HepG2 (cell line): ENCODE results near the gene PRDM8. TPM values are rescaled to one million over a fixed set of nuclear protein-coding genes. Genes with fewer than 3 reads are reported as not detected.

ENCODE experiments used
- ATAC-seq: fragments of 200-7000 bp; cut with Tn5 transposase; 3 replicates; pipeline ENCODE4 v1.9.1; 2020; ENCODE audit warnings: mild to moderate bottlenecking, moderate library complexity
- BruUV-seq: library from RNA; stranded (reverse); fragments of 400-500 nt; replicated peaks from 2 replicates; lab custom pipeline; 2021; lab: Mats Ljungman, UMichigan
- CTCF ChIA-PET: fragments of 300-600 bp; formaldehyde crosslinking; extraction: SDS; loops from one replicate; lab custom pipeline; 2021; ENCODE audit warnings: low total read pairs, inconsistent platforms, low intra/inter-chr PET ratio; lab: Yijun Ruan, JAX
- POLR2A ChIA-PET: fragments of 350-600 bp; sonication (Branson Sonifier 250); formaldehyde crosslinking; loops from one replicate; lab custom pipeline; 2020; ENCODE audit warnings: antibody characterized with exemption, inconsistent platforms; lab: Yijun Ruan, JAX
- DNase-seq: peaks from one replicate; pipeline ENCODE4 v3.0.0-alpha.2; 2015; ENCODE audit warnings: low spot score
- FAIRE-seq: peaks from 3 replicates; lab custom pipeline; 2011; peaks lifted over from hg19 to GRCh38; lab: Jason Lieb, UNC
- H2AFZ ChIP-seq: one replicate; pipeline ENCODE4 v1.6.1; 2011; ENCODE audit warnings: low read length, inconsistent platforms
- H3K27ac ChIP-seq: fragments of 300-600 bp; 3 replicates; pipeline ENCODE4 v1.8.0; 2011; ENCODE audit warnings: mixed run types, mild to moderate bottlenecking, mixed read lengths, low read length, inconsistent platforms; ENCODE audit not compliant: insufficient read depth; ENCODE audit errors: extremely low read length
- H3K27me3 ChIP-seq, 2 experiments: fragments of 200-600 bp in 1 of 2; 2 replicates in 1 of 2; 3 replicates in 1 of 2; pipeline versions ENCODE4 v1.6.0 to v1.8.0; 2011; ENCODE audit warnings: low read length in 2 of 2, mild to moderate bottlenecking in 2 of 2, moderate library complexity in 2 of 2, inconsistent platforms in 1 of 2; ENCODE audit not compliant: insufficient read depth in 2 of 2, control insufficient read depth in 1 of 2
- H3K36me3 ChIP-seq, 2 experiments: fragments of 200-600 bp in 1 of 2; replicated peaks in 1 of 2; 2 replicates in 1 of 2; 3 replicates in 1 of 2; pipeline versions ENCODE4 v1.5.1 to v1.8.0; 2011; ENCODE audit warnings: low read length in 2 of 2, inconsistent platforms in 1 of 2; ENCODE audit not compliant: insufficient read depth in 2 of 2, control insufficient read depth in 1 of 2
- H3K4me1 ChIP-seq: 2 replicates; pipeline ENCODE4 v1.5.1; 2012; ENCODE audit warnings: low read length, inconsistent platforms; ENCODE audit not compliant: insufficient read depth
- H3K4me2 ChIP-seq: 2 replicates; pipeline ENCODE4 v1.6.0; 2011; ENCODE audit warnings: low read depth, low read length, inconsistent platforms
- H3K4me3 ChIP-seq, 3 experiments: fragments of 200-600 bp in 1 of 3; sonication (generic), shearing (Covaris generic) in 1 of 3; replicated peaks in 1 of 3; 2 replicates each; pipeline ENCODE4 v1.5.1; 2011 to 2016; ENCODE audit warnings: low read length in 3 of 3, inconsistent platforms in 2 of 3, low read depth in 2 of 3, mild to moderate bottlenecking in 2 of 3, control low read depth in 1 of 3, mixed read lengths in 1 of 3; ENCODE audit not compliant: insufficient read depth in 1 of 3
- H3K79me2 ChIP-seq: one replicate; pipeline ENCODE4 v1.6.1; 2011; ENCODE audit warnings: low read length, inconsistent platforms; ENCODE audit not compliant: insufficient read depth
- H3K9ac ChIP-seq: 2 replicates; pipeline ENCODE4 v1.6.0; 2011; ENCODE audit warnings: mild to moderate bottlenecking, low read depth, low read length, inconsistent platforms; ENCODE audit not compliant: insufficient read depth
- H3K9me3 ChIP-seq: 2 replicates; pipeline ENCODE4 v1.5.1; 2012; ENCODE audit warnings: mild to moderate bottlenecking, low read length
- H4K20me1 ChIP-seq: 2 replicates; pipeline ENCODE4 v1.6.0; 2011; ENCODE audit warnings: inconsistent platforms, mild to moderate bottlenecking, low read length, moderate library complexity; ENCODE audit not compliant: insufficient read depth
- CBX2 ChIP-seq, 2 experiments: fragments of 200-600 bp in 1 of 2; sonication (generic); formaldehyde crosslinking in 1 of 2; IDR thresholded peaks; 2 replicates each; pipeline versions ENCODE4 v1.7.0 to v1.8.1; 2018 to 2022; ENCODE audit warnings: low read depth in 2 of 2, low read length in 1 of 2, mild to moderate bottlenecking in 1 of 2, missing genetic modification reagents in 1 of 2
- CENPX ChIP-seq: sonication (generic); formaldehyde crosslinking; IDR thresholded peaks from 2 replicates; pipeline ENCODE4 v1.9.0; 2021; ENCODE audit warnings: mild to moderate bottlenecking, missing genetic modification reagents, moderate library complexity
- EED ChIP-seq: sonication (generic); formaldehyde crosslinking; IDR thresholded peaks from 2 replicates; pipeline ENCODE4 v1.5.0; 2020; ENCODE audit warnings: mild to moderate bottlenecking, missing genetic modification reagents
- RNF2 ChIP-seq: fragments of 450-650 bp; conservative IDR thresholded peaks from 2 replicates; pipeline ENCODE4 v1.6.1; 2016; ENCODE audit warnings: low read depth
- ZFP1 ChIP-seq: IDR thresholded peaks from 2 replicates; pipeline ENCODE4 v1.6.1; 2016
- ZNF180 ChIP-seq: sonication (generic); formaldehyde crosslinking; IDR thresholded peaks from 2 replicates; pipeline ENCODE4 v1.4.0; 2020; ENCODE audit warnings: low read depth, missing genetic modification reagents, borderline replicate concordance
- ZNF205 ChIP-seq: IDR thresholded peaks from 2 replicates; pipeline ENCODE4 v1.6.1; 2018; ENCODE audit warnings: missing biosample characterization, missing genetic modification reagents
- ZNF256 ChIP-seq: sonication (generic); formaldehyde crosslinking; conservative IDR thresholded peaks from 2 replicates; pipeline ENCODE4 v1.4.0; 2020; ENCODE audit warnings: missing genetic modification reagents
- ZNF263 ChIP-seq: sonication (generic); formaldehyde crosslinking; IDR thresholded peaks from 2 replicates; pipeline ENCODE4 v1.4.0; 2020; ENCODE audit warnings: missing genetic modification reagents
- ZNF598 ChIP-seq: sonication (generic); formaldehyde crosslinking; IDR thresholded peaks from 2 replicates; pipeline ENCODE4 v1.5.1; 2020; ENCODE audit warnings: mild to moderate bottlenecking, missing genetic modification reagents, borderline replicate concordance
- ZNF878 ChIP-seq: sonication (generic); formaldehyde crosslinking; IDR thresholded peaks from 2 replicates; pipeline ENCODE4 v1.8.1; 2023; ENCODE audit warnings: mild to moderate bottlenecking, missing genetic modification reagents, moderate library complexity
- WGBS: methylation state at CpG from one replicate; pipeline ENCODE4 v1.1.6; 2017; ENCODE audit warnings: low lambda C conversion rate; 5-methylcytosine and 5-hydroxymethylcytosine counted together
- in situ Hi-C: cut with HindIII; loops from 2 replicates; pipeline ENCODE4 v1.10.0; 2017; ENCODE audit warnings: low pct_unique_long_range_greater_than_20kb; ENCODE audit not compliant: extremely low pct_ligation_motif_present
- intact Hi-C: fragments of 100-400 bp; cut with micrococcal nuclease; formaldehyde crosslinking; loops from one replicate; pipeline ENCODE4 v1.10.0; 2022; ENCODE audit not compliant: unreplicated experiment
- polyA plus RNA-seq, 8 experiments: library from polyadenylated mRNA; depleted of rRNA in 3 of 8; stranded (reverse) in 7 of 8; unstranded in 1 of 8; fragments of >200 nt; fragmentation: Illumina TruSeq in 4 of 8; extraction: Trizol in 4 of 8; gene quantifications; 2 replicates each; pipeline versions ENCODE4 v1.2.1 to v1.2.3, GENCODE V29; 2011 to 2016; ENCODE audit warnings: low read depth in 4 of 8, missing spikeins in 1 of 8, mixed read lengths in 1 of 8; ENCODE audit not compliant: insufficient read depth in 1 of 8
- total RNA-seq, 5 experiments: library from RNA; depleted of rRNA; stranded (reverse); fragments of >200 nt; fragmentation: Illumina TruSeq; extraction: Trizol; gene quantifications; 2 replicates each; pipeline ENCODE4 v1.2.3, GENCODE V29; 2016; ENCODE audit warnings: low read depth in 1 of 5
- TF ChIP-seq, protein P1 (sequence below): sonication (generic); formaldehyde crosslinking; IDR thresholded peaks from 2 replicates; pipeline ENCODE4 v1.5.0; 2020; ENCODE audit warnings: missing genetic modification reagents
- TF ChIP-seq, protein P2 (sequence below): sonication (generic); formaldehyde crosslinking; IDR thresholded peaks from 2 replicates; pipeline ENCODE4 v1.5.1; 2020; ENCODE audit warnings: mild to moderate bottlenecking, missing genetic modification reagents, moderate library complexity

Gene PRDM8
- total and polyA plus RNA-seq, 2 of the 13 experiments (the other 11 are each of a cell fraction or from before 2014, with no cell fraction given): 0.09 TPM; not detected in 1

DNA sequence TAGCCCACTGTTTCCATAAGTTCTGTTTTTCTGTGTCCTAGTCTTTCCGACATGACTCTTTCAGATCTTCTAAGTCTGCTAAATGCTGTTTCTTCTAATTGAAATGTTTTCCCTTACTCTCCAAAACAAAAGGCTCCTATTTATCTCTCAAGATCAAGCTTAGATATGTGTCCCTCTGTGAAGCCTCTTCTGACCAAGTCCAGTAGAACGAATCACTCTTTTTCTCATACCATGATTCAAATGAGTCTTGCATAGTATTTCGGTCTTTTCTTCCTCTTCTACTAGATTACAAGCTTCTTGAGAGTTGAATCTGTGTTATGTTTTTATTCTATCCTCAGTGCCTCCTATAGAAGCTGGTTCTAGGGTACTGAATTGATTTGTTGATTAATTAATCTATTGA lies 45.3 kb upstream of the PRDM8 start:
- Histone ChIP-seq H3K27me3 (no peaks in the 10 kb centered on the region; a peak in 1 of 5 replicates), H3K27ac (no peak overlapping the region), H4K20me1 (no peaks in the 10 kb centered on the region), H3K4me1 (no peaks in the 10 kb centered on the region), H2AFZ (no peak overlapping the region), H3K4me2 (no peak overlapping the region), H3K9me3 (no peaks in the 10 kb centered on the region), H3K36me3 (no peaks in the 10 kb centered on the region), H3K4me3 (no peak overlapping the region), H3K9ac (no peak overlapping the region), H3K79me2 (no peaks in the 10 kb centered on the region)
- intact Hi-C loops (no loop called here), in situ Hi-C loops (no loop called here)
- DNase-seq (no peak), FAIRE-seq (no peak), ATAC-seq (no peak)
- WGBS: 20% methylated on average over 3 of the region's 3 CpGs
- CTCF ChIA-PET: no interaction called here
- BruUV-seq: no TSS peak
- POLR2A ChIA-PET: no interaction called here
- TF ChIP-seq EED (CRISPR knock-in tag) (no peak), ZNF180 (CRISPR knock-in tag) (no peak), ZNF878 (CRISPR knock-in tag) (no peak), ZFP1 (CRISPR knock-in tag) (no peak), ZNF263 (CRISPR knock-in tag) (no peak), ZNF256 (CRISPR knock-in tag) (no peak), ZNF205 (CRISPR knock-in tag) (no peak), CENPX (no peak), ZNF598 (CRISPR knock-in tag) (no peak), CBX2 (IDR thresholded peaks at IDR 0.05; ENCODE audit: low read depth, low read length) (no peak), CBX2 (CRISPR knock-in tag; IDR thresholded peaks at IDR 0.05; ENCODE audit: low read depth) (no peak), RNF2 (no peak)
- TF ChIP-seq, protein P1, sequence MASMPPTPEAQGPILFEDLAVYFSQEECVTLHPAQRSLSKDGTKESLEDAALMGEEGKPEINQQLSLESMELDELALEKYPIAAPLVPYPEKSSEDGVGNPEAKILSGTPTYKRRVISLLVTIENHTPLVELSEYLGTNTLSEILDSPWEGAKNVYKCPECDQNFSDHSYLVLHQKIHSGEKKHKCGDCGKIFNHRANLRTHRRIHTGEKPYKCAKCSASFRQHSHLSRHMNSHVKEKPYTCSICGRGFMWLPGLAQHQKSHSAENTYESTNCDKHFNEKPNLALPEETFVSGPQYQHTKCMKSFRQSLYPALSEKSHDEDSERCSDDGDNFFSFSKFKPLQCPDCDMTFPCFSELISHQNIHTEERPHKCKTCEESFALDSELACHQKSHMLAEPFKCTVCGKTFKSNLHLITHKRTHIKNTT (CRISPR knock-in tag): no peak
- TF ChIP-seq, protein P2, sequence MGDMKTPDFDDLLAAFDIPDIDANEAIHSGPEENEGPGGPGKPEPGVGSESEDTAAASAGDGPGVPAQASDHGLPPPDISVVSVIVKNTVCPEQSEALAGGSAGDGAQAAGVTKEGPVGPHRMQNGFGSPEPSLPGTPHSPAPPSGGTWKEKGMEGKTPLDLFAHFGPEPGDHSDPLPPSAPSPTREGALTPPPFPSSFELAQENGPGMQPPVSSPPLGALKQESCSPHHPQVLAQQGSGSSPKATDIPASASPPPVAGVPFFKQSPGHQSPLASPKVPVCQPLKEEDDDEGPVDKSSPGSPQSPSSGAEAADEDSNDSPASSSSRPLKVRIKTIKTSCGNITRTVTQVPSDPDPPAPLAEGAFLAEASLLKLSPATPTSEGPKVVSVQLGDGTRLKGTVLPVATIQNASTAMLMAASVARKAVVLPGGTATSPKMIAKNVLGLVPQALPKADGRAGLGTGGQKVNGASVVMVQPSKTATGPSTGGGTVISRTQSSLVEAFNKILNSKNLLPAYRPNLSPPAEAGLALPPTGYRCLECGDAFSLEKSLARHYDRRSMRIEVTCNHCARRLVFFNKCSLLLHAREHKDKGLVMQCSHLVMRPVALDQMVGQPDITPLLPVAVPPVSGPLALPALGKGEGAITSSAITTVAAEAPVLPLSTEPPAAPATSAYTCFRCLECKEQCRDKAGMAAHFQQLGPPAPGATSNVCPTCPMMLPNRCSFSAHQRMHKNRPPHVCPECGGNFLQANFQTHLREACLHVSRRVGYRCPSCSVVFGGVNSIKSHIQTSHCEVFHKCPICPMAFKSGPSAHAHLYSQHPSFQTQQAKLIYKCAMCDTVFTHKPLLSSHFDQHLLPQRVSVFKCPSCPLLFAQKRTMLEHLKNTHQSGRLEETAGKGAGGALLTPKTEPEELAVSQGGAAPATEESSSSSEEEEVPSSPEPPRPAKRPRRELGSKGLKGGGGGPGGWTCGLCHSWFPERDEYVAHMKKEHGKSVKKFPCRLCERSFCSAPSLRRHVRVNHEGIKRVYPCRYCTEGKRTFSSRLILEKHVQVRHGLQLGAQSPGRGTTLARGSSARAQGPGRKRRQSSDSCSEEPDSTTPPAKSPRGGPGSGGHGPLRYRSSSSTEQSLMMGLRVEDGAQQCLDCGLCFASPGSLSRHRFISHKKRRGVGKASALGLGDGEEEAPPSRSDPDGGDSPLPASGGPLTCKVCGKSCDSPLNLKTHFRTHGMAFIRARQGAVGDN (CRISPR knock-in tag): no peak
